ENCODE data around the gene RPL28.

The RPL28 gene

GRCh38 chr19:55431183-55431582 lies 45.5 kb downstream of the RPL28 start:
- H3K4me3 ChIP-seq (ENCODE audit: low read depth, low read length), result no peak overlapping the region
- TF ChIP-seq CTCF (IDR thresholded peaks at IDR 0.05; ENCODE audit: borderline replicate concordance, insufficient read depth, low read depth, low read length), result no peak

- H3K4me3 ChIP-seq (ENCODE audit: low read depth, low read length), result no peak overlapping the region
- no peak for TF ChIP-seq CTCF (IDR thresholded peaks at IDR 0.05; ENCODE audit: borderline replicate concordance, insufficient read depth, low read depth, low read length)
These were observed 46.7 kb downstream of the RPL28 start for GRCh38 chr19:55432241-55432959.

GRCh38 chr19:55433292-55433691 lies 47.6 kb downstream of the RPL28 start:
- TF ChIP-seq CTCF (IDR thresholded peaks at IDR 0.05; ENCODE audit: borderline replicate concordance, insufficient read depth, low read depth, low read length), result no peak
- no peak overlapping the region for H3K4me3 ChIP-seq (ENCODE audit: low read depth, low read length)

- no peak for TF ChIP-seq CTCF (IDR thresholded peaks at IDR 0.05; ENCODE audit: borderline replicate concordance, insufficient read depth, low read depth, low read length)
- H3K4me3 ChIP-seq (ENCODE audit: low read depth, low read length), result no peak overlapping the region
These were observed 48.7 kb downstream of the RPL28 start for GRCh38 chr19:55434356-55434919.

GRCh38 chr19:55435020-55435419 lies 49.3 kb downstream of the RPL28 start:
- TF ChIP-seq CTCF (IDR thresholded peaks at IDR 0.05; ENCODE audit: borderline replicate concordance, insufficient read depth, low read depth, low read length), result no peak
- no peak overlapping the region for H3K4me3 ChIP-seq (ENCODE audit: low read depth, low read length)

- no peak overlapping the region for H3K4me3 ChIP-seq (ENCODE audit: low read depth, low read length)
- TF ChIP-seq CTCF (IDR thresholded peaks at IDR 0.05; ENCODE audit: borderline replicate concordance, insufficient read depth, low read depth, low read length), result no peak
These were observed 51.1 kb downstream of the RPL28 start for GRCh38 chr19:55436847-55437246.

- no peak overlapping the region for H3K4me3 ChIP-seq (ENCODE audit: low read depth, low read length)
- TF ChIP-seq CTCF (IDR thresholded peaks at IDR 0.05; ENCODE audit: borderline replicate concordance, insufficient read depth, low read depth, low read length), result no peak
These were observed 51.7 kb downstream of the RPL28 start for GRCh38 chr19:55437410-55437809.
